HuH-7 (cell line): ENCODE data around the gene AKAP8L.

ENCODE experiments used
- DNase-seq: peaks from one replicate; pipeline ENCODE4 v3.0.0; 2011; ENCODE audit warnings: low spot score

AKAP8L gene

GRCh38 chr19:15418579-15419412 lies at the start of gene AKAP8L:
Gene AKAP8L (minus strand): TSS chr19:15418988. CDS start chr19:15418923, 65 bp downstream.
- peak; percentile 99 for DNase-seq

DNA sequence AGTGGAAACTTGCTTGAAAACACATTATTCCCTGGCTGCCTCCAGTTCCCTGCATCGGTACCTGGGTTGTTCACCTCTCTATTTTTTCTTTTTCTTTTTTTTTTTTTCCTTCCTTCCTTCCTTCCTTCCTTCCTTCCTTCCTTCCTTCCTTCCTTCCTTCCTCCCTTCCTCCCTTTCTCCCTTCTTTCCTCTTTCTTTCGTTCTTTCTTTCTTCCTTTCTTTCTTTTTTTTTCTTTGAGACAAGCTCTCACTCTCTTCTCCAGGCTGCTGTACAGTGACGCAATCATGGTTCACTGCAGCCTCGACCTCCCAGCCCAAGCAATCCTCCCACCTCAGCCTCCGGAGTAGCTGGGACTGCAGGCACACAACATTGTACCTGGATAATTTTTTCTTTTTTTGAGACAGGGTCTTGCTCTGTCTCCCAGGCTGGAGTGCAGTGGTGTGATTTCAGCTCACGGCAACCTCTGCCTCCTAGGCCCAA lies 49.0 kb upstream of the AKAP8L start:
- no peak for DNase-seq

GRCh38 chr19:15466851-15467733 lies 48.3 kb upstream of the AKAP8L start:
- DNase-seq: no peak

DNA sequence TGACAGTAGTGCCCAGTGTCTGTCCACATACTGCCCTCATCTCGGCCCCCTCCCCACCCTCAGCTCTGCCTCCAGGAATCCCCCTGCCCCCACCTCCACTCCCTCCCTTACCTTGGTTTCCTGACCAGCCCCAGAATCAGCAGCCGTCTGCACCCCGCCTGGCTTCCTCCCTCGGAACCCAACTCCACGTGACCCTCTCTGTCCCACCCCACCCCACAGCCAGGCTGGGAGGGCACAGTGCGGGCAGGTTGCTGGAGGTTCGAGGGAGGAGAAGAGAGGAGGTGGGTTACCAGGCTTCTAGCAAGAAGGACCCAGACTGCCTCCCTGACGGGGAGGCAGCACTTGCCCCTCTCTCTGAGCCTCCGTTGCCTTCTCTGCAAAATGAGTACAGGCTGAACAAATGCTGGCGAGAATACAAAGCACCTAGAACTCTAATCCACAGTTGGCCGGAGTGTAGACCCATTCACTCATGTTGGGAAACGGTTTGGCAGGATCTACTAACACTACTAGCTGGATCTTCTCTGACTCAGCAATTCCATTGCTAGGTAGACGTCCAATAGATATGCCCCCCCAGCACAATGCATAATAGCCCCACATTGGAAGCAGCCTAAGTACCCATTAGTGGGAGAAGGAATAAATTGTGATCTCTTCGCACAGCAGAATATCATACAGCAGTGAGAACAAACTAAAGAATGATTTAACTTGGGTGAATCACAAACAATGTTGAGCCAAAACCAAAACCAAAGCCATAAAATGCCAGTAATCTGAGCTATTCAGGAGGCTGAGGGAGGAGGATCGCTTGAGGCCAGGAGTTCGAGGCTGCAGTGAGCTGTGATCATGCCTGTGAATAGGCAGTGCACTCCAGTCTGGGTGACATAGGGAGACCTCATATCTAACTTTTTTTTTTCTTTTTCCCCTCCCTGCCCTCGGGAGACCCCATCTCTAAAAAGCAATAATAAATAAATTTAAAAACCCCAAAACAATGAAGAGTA lies 45.9 kb upstream of the AKAP8L start, which contains the start of gene RASAL3:
RASAL3 (minus strand) TSS at position 151 of the 992 bp plus-strand sequence. CDS start 186 bp downstream, outside the sequence.
- DNase-seq: no peak

GRCh38 chr19:15463861-15464371 lies 45.1 kb upstream of the AKAP8L start:
- no peak for DNase-seq

DNA sequence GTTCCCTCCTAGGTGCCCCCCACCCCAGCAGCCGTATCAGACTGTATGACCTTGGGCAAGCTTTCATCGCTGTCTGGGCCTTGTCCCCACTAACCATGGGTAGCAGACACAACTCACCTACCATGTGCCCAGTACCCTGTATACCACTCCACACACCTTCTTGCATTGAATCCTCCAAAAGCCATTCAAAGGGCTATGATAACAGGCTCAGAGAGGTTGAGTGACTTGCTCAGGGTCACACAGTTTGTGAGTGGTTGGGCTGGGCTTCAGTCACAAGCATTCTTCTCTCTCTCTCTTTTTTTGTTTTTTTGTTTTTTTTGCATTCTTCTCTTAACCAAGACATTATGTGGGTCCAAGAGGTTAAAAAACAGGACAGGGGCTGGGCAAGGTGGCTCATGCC lies 42.9 kb upstream of the AKAP8L start:
- DNase-seq: no peak

GRCh38 chr19:15457701-15458484 lies 39.1 kb upstream of the AKAP8L start:
- no peak for DNase-seq

GRCh38 chr19:15456871-15457700 lies 38.3 kb upstream of the AKAP8L start:
- no peak for DNase-seq

GRCh38 chr19:15456441-15456840 lies 37.7 kb upstream of the AKAP8L start:
- no peak for DNase-seq

- DNase-seq: no peak
These were observed 37.2 kb upstream of the AKAP8L start for GRCh38 chr19:15455996-15456395.

DNA sequence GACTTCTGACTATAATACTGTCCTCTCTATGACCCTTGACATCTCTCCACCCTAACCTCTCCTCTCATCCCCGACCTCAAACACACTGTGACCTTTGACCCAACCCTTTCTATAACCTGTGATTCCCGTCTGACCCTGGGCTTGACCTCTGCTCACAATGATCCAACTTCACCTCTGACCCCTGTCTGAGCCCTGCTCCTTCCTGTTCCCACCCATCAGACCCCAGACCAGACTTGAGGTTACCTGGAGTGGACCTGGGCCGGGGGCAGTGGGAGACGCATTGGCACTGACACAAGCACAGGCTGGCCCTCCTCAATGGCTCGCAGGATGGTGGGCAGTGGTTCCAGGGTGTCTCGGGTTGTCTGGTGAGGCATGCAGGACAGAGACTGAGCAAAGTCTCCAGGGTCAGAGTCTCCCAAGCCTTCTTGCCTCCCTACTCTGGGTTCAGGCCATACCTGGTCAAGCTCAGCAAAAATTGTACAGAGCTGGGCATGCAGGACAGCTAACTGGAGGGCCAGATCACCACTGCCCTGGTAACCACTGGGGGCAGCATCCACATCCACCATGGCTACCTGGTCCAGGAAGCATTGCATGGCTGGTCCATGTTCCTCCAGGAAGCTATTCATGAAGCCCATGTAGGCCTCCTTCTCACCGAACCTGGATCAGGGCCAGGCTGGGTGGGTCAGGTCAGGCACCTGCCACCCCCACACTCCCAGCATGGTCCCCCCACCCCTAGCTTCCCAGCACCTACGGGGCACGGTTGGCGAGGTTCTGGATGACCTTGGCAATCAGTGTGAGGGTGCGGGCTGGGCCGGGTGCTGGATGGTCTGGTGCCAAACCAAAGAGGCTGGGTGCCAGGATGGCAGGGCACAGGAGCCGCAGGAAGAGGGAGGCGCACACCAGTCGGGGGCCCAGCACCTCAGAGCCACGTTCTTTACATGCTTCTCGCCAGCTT lies 35.4 kb upstream of the AKAP8L start:
- peak; percentile 80 for DNase-seq

- DNase-seq: peak; percentile 67
These were observed 34.3 kb upstream of the AKAP8L start for GRCh38 chr19:15453091-15453578.

GRCh38 chr19:15452111-15453047 lies 33.6 kb upstream of the AKAP8L start:
- DNase-seq: peak; percentile 97

GRCh38 chr19:15450528-15450890 lies 31.7 kb upstream of the AKAP8L start:
- DNase-seq: no peak

- DNase-seq: peak; percentile 85
These were observed 31.1 kb upstream of the AKAP8L start, which contains the start of gene WIZ for GRCh38 chr19:15449620-15450527. Gene WIZ (minus strand): TSS chr19:15449956. CDS start chr19:15448307, 1,649 bp downstream.
